MCF 10A (cell line): ENCODE data around the gene ABHD16A. TPM values are rescaled to one million over a fixed set of nuclear protein-coding genes. Genes with fewer than 3 reads are reported as not detected.

Experiments used
- BruUV-seq: library from RNA; stranded (reverse); fragments of 400-500 nt; replicated peaks from 2 replicates; lab custom pipeline; 2021; lab: Mats Ljungman, UMichigan
- CTCF ChIA-PET: fragments of 300-600 bp; sonication (Branson Sonifier 250); formaldehyde crosslinking; extraction: SDS; loops from one replicate; lab custom pipeline; 2021; ENCODE audit warnings: antibody characterized with exemption, inconsistent platforms; lab: Yijun Ruan, JAX
- POLR2A ChIA-PET: fragments of 300-600, 350-650 bp; sonication (Branson Sonifier 250); formaldehyde crosslinking; extraction: SDS; loops from one replicate; lab custom pipeline; 2020; ENCODE audit warnings: antibody characterized with exemption, inconsistent platforms; lab: Yijun Ruan, JAX
- DNase-seq: peaks from one replicate; pipeline ENCODE4 v3.0.0-alpha.2; 2018; ENCODE audit not compliant: unreplicated experiment
- H3K27ac Mint-ChIP-seq: one replicate; pipeline ENCODE4 v1.8.0; 2022; ENCODE audit warnings: mild to moderate bottlenecking, low read depth, mixed read lengths; ENCODE audit not compliant: unreplicated experiment
- H3K27me3 Mint-ChIP-seq: one replicate; pipeline ENCODE4 v1.8.0; 2022; ENCODE audit warnings: mixed read lengths; ENCODE audit not compliant: insufficient read depth, unreplicated experiment
- H3K36me3 Mint-ChIP-seq: one replicate; pipeline ENCODE4 v1.8.0; 2022; ENCODE audit warnings: mild to moderate bottlenecking, moderate library complexity, mixed read lengths; ENCODE audit not compliant: insufficient read depth, unreplicated experiment
- H3K4me1 Mint-ChIP-seq: one replicate; pipeline ENCODE4 v1.8.0; 2022; ENCODE audit warnings: mixed read lengths; ENCODE audit not compliant: insufficient read depth, unreplicated experiment
- H3K4me3 Mint-ChIP-seq: one replicate; pipeline ENCODE4 v1.8.0; 2022; ENCODE audit warnings: mild to moderate bottlenecking, moderate library complexity, mixed read lengths; ENCODE audit not compliant: unreplicated experiment
- H3K9me3 Mint-ChIP-seq: one replicate; pipeline ENCODE4 v1.8.0; 2022; ENCODE audit warnings: mixed read lengths; ENCODE audit not compliant: unreplicated experiment
- CTCF ChIP-seq: fragments of 200-600 bp; IDR thresholded peaks from one replicate; pipeline ENCODE4 v1.8.0; 2022; ENCODE audit warnings: antibody characterized with exemption, mild to moderate bottlenecking; ENCODE audit not compliant: unreplicated experiment
- intact Hi-C: fragments of 100-400 bp; cut with micrococcal nuclease; formaldehyde crosslinking; loops from 2 replicates; pipeline ENCODE4 v1.14.1; 2022
- total RNA-seq: library from RNA; stranded (reverse); gene quantifications from 2 replicates; pipeline ENCODE4 v1.2.3, GENCODE V29; 2022

The ABHD16A gene
- total RNA-seq, 1 experiment from 2014 or later: 32.1 TPM

- TF ChIP-seq CTCF: no peak
- H3K4me1 Mint-ChIP-seq: peaks cover 7% of the 10 kb centered on the region
- POLR2A ChIA-PET: interaction anchor here (0.5 to 11.8 kb wide), 12 partner anchors 9 to 137 kb away, joined by 4 to 95 read pairs (median 12); partner anchors contain the start of genes ABHD16A, GPANK1, HSPA1A and HSPA1B
- no TSS peak for BruUV-seq
- no peaks in the 10 kb centered on the region for H3K27me3 Mint-ChIP-seq
- no peaks in the 10 kb centered on the region for H3K9me3 Mint-ChIP-seq
- intact Hi-C loops: no loop called here
- no peak for DNase-seq
- CTCF ChIA-PET: interaction anchor here (0.6 to 2.6 kb wide), 8 partner anchors 10 to 243 kb away, joined by 3 to 19 read pairs (median 4); partner anchors contain the start of genes LSM2, MSH5 and VARS1
- peaks cover 43% of the 10 kb centered on the region for H3K36me3 Mint-ChIP-seq
- H3K27ac Mint-ChIP-seq: peak overlapping the region; percentile 49
- peak overlapping the region; percentile 92 for H3K4me3 Mint-ChIP-seq
These were observed 27.5 kb upstream of the ABHD16A start for GRCh38 chr6:31730631-31731086.

GRCh38 chr6:31729979-31730630, 27.0 kb upstream of the ABHD16A start:
- no peak for TF ChIP-seq CTCF
- H3K9me3 Mint-ChIP-seq: no peaks in the 10 kb centered on the region
- peak overlapping the region; percentile 92 for H3K4me3 Mint-ChIP-seq
- BruUV-seq: no TSS peak
- POLR2A ChIA-PET: interaction anchor here (0.5 to 11.8 kb wide), 22 partner anchors 10 to 1559 kb away, joined by 3 to 95 read pairs (median 6); partner anchors contain the start of genes ABHD16A, BAG6, DDX39B and GPANK1
- peaks cover 7% of the 10 kb centered on the region for H3K4me1 Mint-ChIP-seq
- no peaks in the 10 kb centered on the region for H3K27me3 Mint-ChIP-seq
- CTCF ChIA-PET: interaction anchor here (0.6 to 2.6 kb wide), 20 partner anchors 8 to 389 kb away, joined by 3 to 19 read pairs (median 3); partner anchors contain the start of genes LSM2, MSH5 and VARS1
- intact Hi-C loops: loop anchor here (1.0 to 2.0 kb wide), 5 partner anchors 27 to 101 kb away; partner anchors contain the start of genes ABHD16A, LY6G5C and VARS1
- peak overlapping the region; percentile 86 for H3K27ac Mint-ChIP-seq
- DNase-seq: peak; percentile 61
- peaks cover 43% of the 10 kb centered on the region for H3K36me3 Mint-ChIP-seq

GRCh38 chr6:31729515-31729978, 26.4 kb upstream of the ABHD16A start:
- H3K27me3 Mint-ChIP-seq: no peaks in the 10 kb centered on the region
- intact Hi-C loops: loop anchor here (1.0 to 2.0 kb wide), 5 partner anchors 26 to 101 kb away; partner anchors contain the start of genes ABHD16A, LY6G5C and VARS1
- DNase-seq: peak; percentile 88
- BruUV-seq: no TSS peak
- peak overlapping the region; percentile 92 for H3K4me3 Mint-ChIP-seq
- ChIA-PET POLR2A (interaction anchor here (0.6 to 11.8 kb wide), 21 partner anchors 11 to 1560 kb away, joined by 3 to 95 read pairs (median 6); partner anchors contain the start of genes ABHD16A, BAG6, DDX39B and GPANK1), CTCF (interaction anchor here (0.6 to 2.6 kb wide), 18 partner anchors 9 to 389 kb away, joined by 3 to 19 read pairs (median 4); partner anchors contain the start of genes MSH5 and VARS1)
- H3K4me1 Mint-ChIP-seq: peaks cover 7% of the 10 kb centered on the region
- no peaks in the 10 kb centered on the region for H3K9me3 Mint-ChIP-seq
- peaks cover 43% of the 10 kb centered on the region for H3K36me3 Mint-ChIP-seq
- peak overlapping the region; percentile 86 for H3K27ac Mint-ChIP-seq
- no peak for TF ChIP-seq CTCF
